Neural progenitor cell (in vitro differentiated cells): ENCODE results near the gene WIPF1.

Source experiments
- CTCF ChIP-seq: fragments of 200-600 bp; sonication (generic); IDR thresholded peaks from 2 replicates; pipeline ENCODE4 v1.5.1; 2017; ENCODE audit warnings: antibody characterized with exemption, mild to moderate bottlenecking
- EZH2 ChIP-seq: fragments of 200-600 bp; sonication (generic); IDR thresholded peaks from 2 replicates; pipeline ENCODE4 v1.6.1; 2017; ENCODE audit warnings: antibody characterized with exemption, mild to moderate bottlenecking, moderate library complexity
- EZH2phosphoT487 ChIP-seq: fragments of 200-600 bp; sonication (generic); IDR thresholded peaks from 2 replicates; pipeline ENCODE4 v1.6.1; 2017; ENCODE audit warnings: antibody characterized with exemption

DNA sequence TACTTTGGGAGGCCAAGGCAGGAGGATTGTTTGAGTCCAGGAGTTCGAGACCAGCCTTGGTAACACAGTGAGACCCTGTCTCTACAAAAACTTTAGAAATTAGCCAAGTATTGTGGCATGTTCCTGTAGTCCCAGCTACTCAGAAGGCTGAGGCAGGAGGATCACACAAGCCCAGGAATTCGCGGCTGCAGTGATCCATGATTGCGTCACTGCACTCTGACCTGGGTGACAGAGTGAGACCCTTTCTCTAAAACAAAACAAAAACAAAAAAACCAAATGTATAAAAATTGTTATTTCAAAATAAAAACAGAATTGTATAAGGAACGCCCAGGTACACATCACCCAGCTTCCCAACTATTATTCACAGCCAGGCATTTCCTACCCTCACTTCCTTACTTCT lies 56.7 kb downstream of the WIPF1 start:
- TF ChIP-seq CTCF: no peak
- TF ChIP-seq EZH2: no peak
- TF ChIP-seq EZH2phosphoT487: no peak
